ENCODE data around the gene TPSD1. TPM values are rescaled to one million over a fixed set of nuclear protein-coding genes. Genes with fewer than 3 reads are reported as not detected.

TPSD1 gene
- polyA plus RNA-seq, 1 donor (not counting 4 experiments of a cell fraction or from before 2014, with no cell fraction given), result not detected

DNA sequence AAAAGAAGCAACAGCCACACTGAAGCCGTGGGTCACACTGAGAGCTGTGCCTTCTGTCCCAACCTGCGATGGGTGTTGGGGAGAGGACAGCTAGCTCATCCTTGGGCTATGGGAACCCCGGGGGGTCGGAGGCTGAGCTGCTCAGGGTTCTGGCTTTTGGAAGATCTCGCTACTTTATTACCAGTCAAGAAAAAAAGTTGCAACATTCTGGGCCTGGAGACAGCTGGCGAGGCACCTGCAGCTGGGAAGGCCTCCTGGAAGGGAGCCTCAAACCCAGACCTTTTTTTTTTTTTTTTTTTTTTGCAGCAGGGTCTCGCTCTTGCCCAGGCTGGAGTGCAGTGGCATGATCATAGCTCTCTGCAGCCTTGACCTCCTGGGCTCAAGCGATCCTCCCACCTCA is 24.9 kb downstream of the TPSD1 start:
- Histone ChIP-seq H3K27me3 (ENCODE audit: control insufficient read depth, extremely low read depth, insufficient read depth, low read length) (peaks cover 16% of the 10 kb centered on the region), H3K4me2 (ENCODE audit: control insufficient read depth, extremely low read depth, insufficient read depth, low read depth, low read length) (no peak overlapping the region), H2AFZ (ENCODE audit: control insufficient read depth, low read length) (no peak overlapping the region), H3K27ac (ENCODE audit: control insufficient read depth, insufficient read depth, low read length) (no peak overlapping the region), H3K36me3 (ENCODE audit: control insufficient read depth in 2 of 2, extremely low read depth in 1 of 2, insufficient read depth in 2 of 2, low read length in 2 of 2) (no peaks in the 10 kb centered on the region), H3K9me3 (ENCODE audit: control insufficient read depth, low read depth, low read length) (no peaks in the 10 kb centered on the region), H3K9me1 (ENCODE audit: control insufficient read depth, extremely low read depth, insufficient read depth, low read length) (no peaks in the 10 kb centered on the region), H3K9ac (ENCODE audit: control insufficient read depth, extremely low read depth, insufficient read depth, low read length) (no peak overlapping the region), H3K4me3 (ENCODE audit: control insufficient read depth in 2 of 3, extremely low read depth in 1 of 3, insufficient read depth in 2 of 3, low read depth in 1 of 3, low read length in 3 of 3) (no peak overlapping the region), H3K4me1 (ENCODE audit: control insufficient read depth, extremely low read depth, insufficient read depth, low read length) (no peaks in the 10 kb centered on the region), H3K79me2 (ENCODE audit: control insufficient read depth, insufficient read depth, low read length) (no peaks in the 10 kb centered on the region), H4K20me1 (ENCODE audit: control insufficient read depth, extremely low read depth, insufficient read depth, low read length) (no peaks in the 10 kb centered on the region)
- no peak for TF ChIP-seq EZH2 (IDR thresholded peaks at IDR 0.05; ENCODE audit: low read length)
- TF ChIP-seq, protein P1, sequence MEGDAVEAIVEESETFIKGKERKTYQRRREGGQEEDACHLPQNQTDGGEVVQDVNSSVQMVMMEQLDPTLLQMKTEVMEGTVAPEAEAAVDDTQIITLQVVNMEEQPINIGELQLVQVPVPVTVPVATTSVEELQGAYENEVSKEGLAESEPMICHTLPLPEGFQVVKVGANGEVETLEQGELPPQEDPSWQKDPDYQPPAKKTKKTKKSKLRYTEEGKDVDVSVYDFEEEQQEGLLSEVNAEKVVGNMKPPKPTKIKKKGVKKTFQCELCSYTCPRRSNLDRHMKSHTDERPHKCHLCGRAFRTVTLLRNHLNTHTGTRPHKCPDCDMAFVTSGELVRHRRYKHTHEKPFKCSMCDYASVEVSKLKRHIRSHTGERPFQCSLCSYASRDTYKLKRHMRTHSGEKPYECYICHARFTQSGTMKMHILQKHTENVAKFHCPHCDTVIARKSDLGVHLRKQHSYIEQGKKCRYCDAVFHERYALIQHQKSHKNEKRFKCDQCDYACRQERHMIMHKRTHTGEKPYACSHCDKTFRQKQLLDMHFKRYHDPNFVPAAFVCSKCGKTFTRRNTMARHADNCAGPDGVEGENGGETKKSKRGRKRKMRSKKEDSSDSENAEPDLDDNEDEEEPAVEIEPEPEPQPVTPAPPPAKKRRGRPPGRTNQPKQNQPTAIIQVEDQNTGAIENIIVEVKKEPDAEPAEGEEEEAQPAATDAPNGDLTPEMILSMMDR (optimal IDR thresholded peaks at IDR 0.05 in 1 of 3, IDR thresholded peaks at IDR 0.05 in 1 of 3, conservative IDR thresholded peaks at IDR 0.05 in 1 of 3; ENCODE audit: extremely low read depth in 1 of 3, insufficient read depth in 2 of 3, low read length in 3 of 3), result no peak
- no peak for FAIRE-seq
- DNase-seq (ENCODE audit: low read depth, low spot score), result no peak
- dilution Hi-C loops (cut with MboI; ENCODE audit: extremely low pct_ligation_motif_present, low sequenced_read_pairs), result no loop called here

GRCh38 chr16:1281517-1281916 is 25.6 kb downstream of the TPSD1 start:
- Histone ChIP-seq H3K27ac (ENCODE audit: control insufficient read depth, insufficient read depth, low read length) (no peak overlapping the region), H3K9ac (ENCODE audit: control insufficient read depth, extremely low read depth, insufficient read depth, low read length) (no peak overlapping the region), H3K9me3 (ENCODE audit: control insufficient read depth, low read depth, low read length) (no peaks in the 10 kb centered on the region), H3K4me1 (ENCODE audit: control insufficient read depth, extremely low read depth, insufficient read depth, low read length) (no peaks in the 10 kb centered on the region), H3K27me3 (ENCODE audit: control insufficient read depth, extremely low read depth, insufficient read depth, low read length) (peaks cover 16% of the 10 kb centered on the region), H3K4me3 (ENCODE audit: control insufficient read depth in 2 of 3, extremely low read depth in 1 of 3, insufficient read depth in 2 of 3, low read depth in 1 of 3, low read length in 3 of 3) (no peak overlapping the region), H3K9me1 (ENCODE audit: control insufficient read depth, extremely low read depth, insufficient read depth, low read length) (no peaks in the 10 kb centered on the region), H3K79me2 (ENCODE audit: control insufficient read depth, insufficient read depth, low read length) (no peaks in the 10 kb centered on the region), H4K20me1 (ENCODE audit: control insufficient read depth, extremely low read depth, insufficient read depth, low read length) (no peaks in the 10 kb centered on the region), H3K36me3 (ENCODE audit: control insufficient read depth in 2 of 2, extremely low read depth in 1 of 2, insufficient read depth in 2 of 2, low read length in 2 of 2) (no peaks in the 10 kb centered on the region), H3K4me2 (ENCODE audit: control insufficient read depth, extremely low read depth, insufficient read depth, low read depth, low read length) (no peak overlapping the region), H2AFZ (ENCODE audit: control insufficient read depth, low read length) (no peak overlapping the region)
- dilution Hi-C loops (cut with MboI; ENCODE audit: extremely low pct_ligation_motif_present, low sequenced_read_pairs), result no loop called here
- TF ChIP-seq, protein P1 (optimal IDR thresholded peaks at IDR 0.05 in 1 of 3, IDR thresholded peaks at IDR 0.05 in 1 of 3, conservative IDR thresholded peaks at IDR 0.05 in 1 of 3; ENCODE audit: extremely low read depth in 1 of 3, insufficient read depth in 2 of 3, low read length in 3 of 3), result no peak
- TF ChIP-seq EZH2 (IDR thresholded peaks at IDR 0.05; ENCODE audit: low read length), result no peak
- DNase-seq (ENCODE audit: low read depth, low spot score) (no peak), FAIRE-seq (no peak)
